ENCODE measurements around the gene VWA3A.

GRCh38 chr16:22192261-22193062 lies 100.1 kb downstream of the VWA3A start:
- TF ChIP-seq CTCF (IDR thresholded peaks at IDR 0.05; ENCODE audit: extremely low read depth in 1 of 2, insufficient read depth in 1 of 2, low read depth in 1 of 2, low read length in 2 of 2) (no peak), MYC (IDR thresholded peaks at IDR 0.05; ENCODE audit: low read depth, low read length) (peak; percentile 73), POLR2A (IDR thresholded peaks at IDR 0.05; ENCODE audit: low read depth, low read length) (peak; percentile 71), POLR2AphosphoS5 (IDR thresholded peaks at IDR 0.05; ENCODE audit: insufficient read depth, low read depth, low read length) (peak; percentile 70), EZH2 (IDR thresholded peaks at IDR 0.05; ENCODE audit: borderline replicate concordance, low read depth, low read length, severe bottlenecking) (no peak)

All from endothelial cell of umbilical vein (primary cell).